GM19240 (cell line): ENCODE results near the gene SLC44A4.
"Not testable (repeated sequence)": the region's sequence is repeated elsewhere in the genome, so short reads cannot be mapped to it uniquely, and the experiment has no call there.

Experiments
- DNase-seq: peaks from one replicate; pipeline ENCODE4 v3.0.0; 2011; ENCODE audit warnings: low spot score; ENCODE audit not compliant: insufficient read length

The SLC44A4 gene

DNA sequence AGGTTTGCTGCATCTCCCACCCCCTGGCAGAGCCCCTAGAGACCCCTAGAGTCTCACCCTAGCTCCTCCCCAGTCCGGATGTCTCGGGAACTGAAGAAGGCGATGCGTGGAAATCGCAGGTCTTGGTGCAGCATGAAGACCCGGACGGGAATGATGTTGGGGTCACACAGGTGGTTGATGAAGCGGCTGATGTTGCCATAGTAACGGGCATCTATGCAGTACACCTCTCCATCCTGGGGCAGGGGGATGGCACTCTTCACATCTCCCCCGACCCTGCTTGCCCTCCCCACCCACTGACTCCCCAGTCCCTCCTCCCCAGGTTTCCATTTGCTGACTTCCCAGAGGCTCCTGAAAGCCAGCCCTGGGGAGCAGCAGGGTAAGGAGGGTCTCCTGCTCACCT is 1.8 kb upstream of the SLC44A4 start:
- DNase-seq, result no peak

DNA sequence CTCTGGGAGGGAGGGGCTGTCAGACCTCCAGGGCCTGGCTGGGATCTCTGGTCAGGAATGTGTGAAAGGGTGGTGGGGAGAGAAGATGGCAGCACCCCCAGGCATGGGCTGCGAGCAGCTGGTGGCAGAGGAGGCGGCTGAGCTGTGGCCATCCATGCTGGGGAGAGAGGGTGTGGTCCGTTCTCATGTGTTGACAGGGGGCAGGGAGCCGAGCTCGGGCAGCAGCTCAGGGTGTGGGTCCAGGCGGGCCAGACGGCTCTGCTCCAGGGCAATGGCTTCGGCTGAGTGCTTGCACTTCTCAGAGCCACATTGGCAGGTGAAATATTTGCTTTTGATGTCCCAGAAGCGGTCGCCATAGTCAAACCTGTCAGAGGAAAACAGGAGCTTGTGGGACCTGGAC is 1.1 kb upstream of the SLC44A4 start:
- DNase-seq, result no peak

DNA sequence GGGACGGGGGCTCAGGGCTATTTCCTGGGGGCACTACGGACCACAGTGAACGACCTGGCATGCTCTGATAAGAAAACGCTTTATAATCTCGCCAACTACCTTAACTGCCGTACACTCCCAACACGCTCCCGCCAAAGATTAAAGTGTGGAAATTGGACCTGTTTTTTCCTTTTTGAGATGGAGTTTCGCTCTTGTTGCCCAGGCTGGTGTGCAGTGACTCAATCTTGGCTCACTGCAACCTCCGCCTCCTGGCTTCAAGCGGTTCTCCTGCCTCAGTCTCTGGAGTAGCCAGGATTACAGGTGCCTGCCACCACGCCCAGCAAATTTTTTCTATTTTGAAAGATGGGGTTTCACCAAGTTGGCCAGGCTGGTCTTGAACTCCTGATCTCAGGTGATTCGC is 346 bp upstream of the SLC44A4 start:
- DNase-seq, result no peak

DNA sequence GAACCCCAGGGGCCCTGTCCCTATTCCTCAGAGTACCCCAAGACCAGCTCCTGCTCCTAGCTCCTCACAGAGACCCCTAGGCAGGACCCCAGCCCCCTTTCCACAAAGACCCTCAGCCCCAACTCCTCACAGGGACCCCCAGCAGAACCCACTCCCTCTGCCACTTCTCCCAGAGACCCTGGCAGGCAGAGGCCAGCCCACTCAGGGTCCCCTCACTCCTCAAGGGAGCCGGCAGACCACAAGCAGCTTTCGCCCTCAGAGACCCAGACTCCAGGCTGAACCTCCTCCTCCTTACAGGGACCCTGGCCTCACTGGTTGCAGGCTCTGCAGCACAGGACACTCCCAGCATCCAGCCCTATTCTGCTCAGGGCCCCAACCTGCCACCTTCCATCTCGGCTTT is 575 bp downstream of the SLC44A4 start:
- DNase-seq, result no peak

DNA sequence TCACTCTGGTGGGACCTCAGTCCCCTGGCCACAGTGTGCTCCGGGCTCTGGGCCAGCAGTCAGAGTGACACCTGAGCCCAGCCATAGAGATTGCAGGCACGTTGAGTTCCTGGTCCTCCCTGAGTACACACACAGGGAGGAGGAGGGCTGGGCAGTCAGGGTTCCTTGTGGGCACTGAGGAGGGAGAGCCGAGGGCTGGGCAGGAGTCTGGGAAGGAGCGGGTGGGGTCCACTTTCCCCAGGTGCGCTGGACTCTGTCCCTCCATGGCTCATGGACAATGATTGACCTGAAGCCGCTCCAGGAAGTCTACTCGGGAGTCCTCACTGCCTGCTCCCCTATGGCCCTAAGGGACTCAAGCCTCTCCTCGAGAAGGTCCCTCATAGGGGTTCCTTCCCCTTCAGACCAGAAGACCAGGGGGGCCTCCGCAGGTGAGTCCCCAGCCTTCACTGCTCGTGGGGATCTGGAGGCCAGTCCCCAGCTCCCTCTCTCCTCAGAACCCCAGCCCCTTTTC is 1.1 kb downstream of the SLC44A4 start:
- no peak for DNase-seq

- no peak for DNase-seq
Measured at GRCh38 chr6:31877125-31877650, 1.6 kb downstream of the SLC44A4 start.

- no peak for DNase-seq
Measured at GRCh38 chr6:31876357-31876756, 2.4 kb downstream of the SLC44A4 start.

- DNase-seq, result no peak
Measured at GRCh38 chr6:31875877-31876276, 2.9 kb downstream of the SLC44A4 start.

DNA sequence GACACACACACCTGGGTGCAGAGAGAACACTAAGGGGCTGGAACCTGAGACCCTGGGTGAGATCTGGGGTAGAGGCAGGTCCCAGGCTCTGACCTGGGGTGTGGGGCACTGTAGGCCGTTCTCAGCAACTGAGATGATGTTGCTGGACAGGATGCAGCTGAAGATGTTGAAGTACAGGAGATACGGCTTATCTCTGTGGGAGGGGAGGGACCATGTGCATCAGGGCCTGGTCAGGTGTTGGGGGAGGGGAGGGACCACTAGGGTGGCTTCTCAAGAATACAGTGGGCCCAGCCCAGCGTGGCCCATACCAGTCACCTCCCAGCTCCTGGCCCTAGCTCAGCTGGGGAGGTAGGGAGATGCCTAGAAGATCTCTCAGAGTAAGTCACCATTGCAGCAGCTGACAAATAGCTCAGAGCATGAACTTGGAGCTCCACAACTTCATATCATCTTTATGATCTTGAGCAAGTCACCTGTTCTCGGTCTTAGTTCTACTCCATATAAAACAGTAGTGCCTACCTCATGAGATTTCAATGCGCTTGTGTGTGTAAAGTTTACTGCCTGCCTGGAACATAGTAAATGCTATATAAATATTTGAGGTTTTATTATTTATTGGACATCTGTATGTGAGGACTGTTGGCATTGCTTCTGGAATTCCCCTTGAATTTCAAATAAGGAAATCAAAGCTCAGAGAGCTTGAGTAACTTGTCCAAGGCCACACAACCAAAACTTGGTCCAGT is 3.8 kb downstream of the SLC44A4 start:
- DNase-seq, result no peak

DNA sequence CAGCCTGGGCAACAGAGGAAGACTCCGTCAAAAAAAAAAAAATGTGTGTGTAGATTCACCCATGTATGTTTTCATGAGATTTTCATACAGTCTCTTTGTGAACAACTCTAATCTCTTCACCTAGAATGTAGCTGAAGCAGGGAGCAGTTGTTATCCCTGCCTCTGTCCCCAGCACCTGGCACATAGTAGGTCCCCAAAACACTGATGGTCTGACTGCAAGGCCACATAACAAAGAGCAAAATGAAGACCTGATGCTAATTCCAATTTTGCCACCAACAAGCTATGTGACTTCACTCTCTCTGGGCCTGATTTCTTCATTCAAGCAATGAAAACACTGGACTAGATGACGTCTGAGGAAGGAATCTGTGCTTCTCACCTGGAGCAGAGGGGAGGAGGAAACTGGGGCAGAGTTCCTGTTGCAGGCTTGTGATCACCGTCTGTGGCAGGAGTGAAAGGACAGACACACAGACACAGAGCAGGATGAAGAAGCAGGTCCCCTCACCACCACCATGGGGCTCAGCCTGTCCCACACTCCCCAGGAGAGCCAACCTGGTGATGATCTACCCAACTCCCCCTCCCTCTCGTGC is 4.6 kb downstream of the SLC44A4 start:
- DNase-seq, result no peak

GRCh38 chr6:31871046-31871659 is 7.6 kb downstream of the SLC44A4 start:
- DNase-seq, result no peak

DNA sequence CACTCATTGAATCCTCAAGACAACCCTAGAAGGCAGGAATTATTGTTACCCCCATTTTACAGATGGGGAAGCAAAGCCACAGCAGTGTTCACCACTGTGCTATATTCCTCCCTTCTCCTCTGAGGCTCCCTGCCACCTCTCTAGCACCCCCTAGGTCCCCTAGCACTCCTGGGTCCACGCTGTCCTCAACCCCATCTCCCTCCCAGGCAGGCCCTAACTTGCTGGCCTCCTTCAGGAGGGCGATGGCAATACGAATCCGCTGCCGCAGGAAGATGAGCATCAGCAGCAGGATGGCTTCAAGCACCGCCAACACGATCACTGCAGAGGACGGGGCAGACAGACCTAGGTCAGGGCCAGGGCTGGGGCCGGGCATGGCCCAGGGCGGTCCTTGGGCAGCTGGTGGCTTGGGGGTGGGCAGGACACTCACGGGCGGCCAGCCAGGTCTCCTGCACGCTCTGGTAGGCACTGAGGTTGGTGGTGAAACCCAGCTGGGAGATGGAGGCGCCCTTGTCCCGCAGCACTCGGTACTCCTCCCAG is 8.3 kb downstream of the SLC44A4 start:
- no peak for DNase-seq

GRCh38 chr6:31869343-31869742 is 9.5 kb downstream of the SLC44A4 start:
- no peak for DNase-seq

GRCh38 chr6:31868658-31868971 is 10.2 kb downstream of the SLC44A4 start:
- DNase-seq, result not testable (repeated sequence)

- no peak for DNase-seq
Measured at GRCh38 chr6:31865205-31866118, 13.3 kb downstream of the SLC44A4 start.

GRCh38 chr6:31864818-31865204 is 14.0 kb downstream of the SLC44A4 start:
- no peak for DNase-seq

- DNase-seq, result not testable (repeated sequence)
Measured at GRCh38 chr6:31864123-31864562, 14.7 kb downstream of the SLC44A4 start.

DNA sequence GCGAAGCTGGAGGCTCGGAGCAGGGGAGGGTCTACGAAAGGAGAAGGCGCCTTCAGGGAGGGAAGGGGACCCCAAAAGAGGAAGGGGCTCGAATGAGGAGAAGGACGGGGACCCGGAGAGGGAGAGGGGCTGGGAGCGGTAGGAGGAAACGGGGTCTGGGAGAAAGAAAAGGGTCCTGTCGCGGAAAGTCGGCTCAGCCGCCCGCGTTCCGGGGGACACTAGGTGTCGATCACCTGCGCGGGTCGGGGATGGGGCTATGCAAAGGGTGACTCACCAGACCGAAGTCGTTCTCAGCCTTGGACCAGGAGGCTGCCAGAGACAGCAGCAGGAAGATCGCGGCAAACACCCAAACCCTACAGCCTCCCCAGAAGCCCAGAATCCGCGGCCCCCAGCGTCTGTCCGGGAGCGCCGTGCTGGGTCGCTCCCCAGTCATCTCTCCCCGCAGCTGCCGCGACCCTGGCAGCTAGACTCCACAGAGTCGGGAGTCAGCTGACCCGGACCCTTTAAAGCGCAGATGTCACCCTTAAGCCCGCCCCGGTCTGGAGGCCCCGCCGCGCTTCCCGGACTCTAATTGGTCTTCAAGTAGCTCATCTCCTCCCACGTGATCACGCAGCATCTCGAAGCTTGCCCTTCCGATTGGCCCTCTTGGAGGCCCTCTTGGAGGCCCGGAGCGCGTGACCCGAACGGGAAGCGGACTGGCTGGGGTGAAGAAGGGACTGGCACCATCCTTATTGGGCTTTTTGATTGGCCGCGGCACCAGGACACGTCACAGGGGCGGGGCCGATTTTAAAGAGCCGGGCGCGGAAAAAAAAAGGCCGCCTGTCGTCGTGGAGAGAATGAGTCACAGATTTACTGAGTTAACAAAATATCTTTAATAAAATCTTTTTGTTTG is 16.2 kb downstream of the SLC44A4 start, which contains the start of gene NEU1:
Gene NEU1 (minus strand): TSS at position 478 of the 892 bp plus-strand sequence. CDS start 45 bp downstream, at position 433.
- peak; percentile 100 for DNase-seq

- DNase-seq, result no peak
Measured at GRCh38 chr6:31861919-31862343, 16.9 kb downstream of the SLC44A4 start.

GRCh38 chr6:31861150-31861549 is 17.6 kb downstream of the SLC44A4 start:
- no peak for DNase-seq
